HUES48 (cell line): ENCODE measurements around the gene MTSS2.
A peak's percentile ranks its signal among the peaks of the same experiment; 100 is the strongest.

Experiments
- H3K27ac ChIP-seq: one replicate; pipeline ENCODE4 v1.7.0; 2013; ENCODE audit warnings: low read depth, low read length, inconsistent platforms
- H3K27me3 ChIP-seq: 2 replicates; pipeline ENCODE4 v1.6.1; 2013; ENCODE audit warnings: mild to moderate bottlenecking, low read length; ENCODE audit not compliant: control insufficient read depth, insufficient read depth
- H3K36me3 ChIP-seq: 2 replicates; pipeline ENCODE4 v1.6.1; 2013; ENCODE audit warnings: low read length; ENCODE audit not compliant: control insufficient read depth, insufficient read depth
- H3K4me1 ChIP-seq: 2 replicates; pipeline ENCODE4 v1.6.1; 2013; ENCODE audit warnings: mild to moderate bottlenecking, low read length; ENCODE audit not compliant: control insufficient read depth, insufficient read depth
- H3K4me3 ChIP-seq: 2 replicates; pipeline ENCODE4 v1.5.1; 2013; ENCODE audit warnings: mild to moderate bottlenecking, low read depth, low read length
- H3K9ac ChIP-seq: 2 replicates; pipeline ENCODE4 v1.6.1; 2013; ENCODE audit warnings: mild to moderate bottlenecking, low read depth, low read length, moderate library complexity
- H3K9me3 ChIP-seq: 2 replicates; pipeline ENCODE4 v1.6.1; 2013; ENCODE audit warnings: low read length; ENCODE audit not compliant: control insufficient read depth, insufficient read depth

MTSS2 gene

DNA sequence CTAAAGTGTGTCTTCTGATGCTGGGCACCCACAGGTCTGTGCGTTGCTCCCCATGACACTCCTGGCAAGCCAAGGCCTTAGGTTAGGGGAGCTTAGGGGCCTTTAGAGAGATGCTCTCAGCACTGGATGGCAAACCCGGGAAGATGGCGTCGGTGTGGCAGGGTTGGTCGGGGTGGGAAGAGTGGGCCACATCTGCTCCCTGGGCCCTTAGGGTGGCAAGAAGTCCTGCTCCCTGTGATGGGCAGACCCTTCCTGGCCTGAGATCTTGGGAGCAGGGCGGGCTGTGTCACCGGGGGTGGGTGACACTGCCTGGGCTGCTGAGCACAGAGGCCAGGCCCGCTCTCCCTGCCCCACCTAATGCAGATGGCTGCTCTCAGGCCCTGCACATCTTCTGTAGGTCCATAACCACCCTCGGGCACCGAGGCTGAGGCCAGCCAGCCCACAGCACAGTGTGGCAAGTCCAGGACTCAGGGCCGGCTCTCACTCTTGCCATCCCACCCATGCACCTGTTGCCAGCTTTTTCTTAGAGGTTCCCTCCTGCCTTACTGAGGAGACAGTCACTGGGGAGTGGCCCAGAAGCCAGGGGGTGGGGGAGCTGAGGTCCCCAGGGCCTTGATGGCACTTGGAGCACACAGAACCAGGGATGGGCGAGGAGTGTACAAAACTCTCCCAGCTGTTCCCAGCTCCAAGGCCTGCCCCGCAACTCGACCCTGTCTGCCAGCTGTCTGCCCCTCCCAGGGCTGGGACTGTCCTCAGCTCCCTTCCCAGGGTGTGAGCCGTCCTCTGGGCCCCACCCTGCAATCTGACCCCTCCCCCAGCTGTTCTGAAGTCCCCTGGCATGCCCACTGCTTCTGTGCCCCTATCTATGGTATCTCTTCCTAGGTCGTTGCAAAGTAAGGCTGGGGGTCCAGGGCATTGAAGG is 4.4 kb upstream of the MTSS2 start:
- Histone ChIP-seq H3K27me3 (no peaks in the 10 kb centered on the region), H3K36me3 (0 out of 2 replicates have a peak, but pooled peaks cover 2% of the 10 kb centered on the region), H3K4me3 (no peak overlapping the region), H3K27ac (no peak overlapping the region), H3K9ac (no peak overlapping the region), H3K4me1 (peaks cover 33% of the 10 kb centered on the region), H3K9me3 (no peaks in the 10 kb centered on the region)

DNA sequence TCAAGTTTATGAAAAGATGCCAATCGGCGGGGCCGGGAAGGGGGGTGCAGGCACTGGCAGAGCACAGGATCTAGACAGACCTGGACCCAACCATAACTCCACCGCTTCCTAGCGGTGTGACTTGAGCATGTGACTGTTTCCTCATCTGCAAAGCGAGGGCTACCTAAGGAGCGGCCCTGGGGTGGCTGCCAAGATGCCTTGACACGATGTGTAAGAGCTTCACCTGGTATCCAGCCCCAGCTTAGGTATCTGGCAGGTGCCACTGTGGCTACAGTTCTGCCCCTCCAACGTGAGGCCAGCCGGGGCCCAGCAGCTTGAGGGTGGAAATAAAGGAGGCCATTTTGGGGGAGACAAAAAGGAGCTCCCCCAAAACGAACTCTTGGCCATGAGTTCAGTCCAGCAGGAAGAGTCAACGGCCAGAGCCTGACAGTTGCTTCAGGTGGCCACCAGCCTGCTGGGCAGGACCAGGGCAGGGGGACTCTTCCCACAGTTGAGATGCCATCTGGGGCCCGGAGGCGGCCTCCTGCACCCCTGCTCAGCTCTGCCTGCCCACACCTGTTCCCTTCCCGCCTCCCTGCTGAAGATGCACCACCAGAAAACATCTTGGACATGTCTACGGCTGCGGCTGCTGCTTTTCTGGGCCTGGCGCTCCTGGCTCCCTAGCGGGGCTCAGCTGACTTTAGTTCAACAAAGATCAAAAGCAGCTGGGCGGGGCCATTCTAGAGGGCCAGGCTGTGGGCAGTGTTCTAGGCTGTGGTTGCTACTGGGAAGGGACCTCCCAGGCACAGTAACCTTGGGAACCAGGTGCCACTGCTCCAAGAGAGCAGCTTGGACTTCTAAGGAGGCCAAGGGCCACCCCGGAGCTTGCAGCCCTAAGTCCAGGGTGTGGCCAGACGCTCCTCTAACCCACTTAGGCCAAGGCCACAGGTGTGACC is 3.4 kb upstream of the MTSS2 start:
- Histone ChIP-seq H3K9ac (no peak overlapping the region), H3K9me3 (no peaks in the 10 kb centered on the region), H3K4me1 (peaks cover 28% of the 10 kb centered on the region), H3K4me3 (no peak overlapping the region), H3K36me3 (0 out of 2 replicates have a peak, but pooled peaks cover 2% of the 10 kb centered on the region), H3K27me3 (peaks cover 4% of the 10 kb centered on the region; the same call in 1 of the 2 replicates), H3K27ac (no peak overlapping the region)

GRCh38 chr16:70688246-70688742 is 2.4 kb upstream of the MTSS2 start:
- Histone ChIP-seq H3K27me3 (peaks cover 4% of the 10 kb centered on the region; the same call in 1 of the 2 replicates), H3K9me3 (no peaks in the 10 kb centered on the region), H3K36me3 (0 out of 2 replicates have a peak, but pooled peaks cover 2% of the 10 kb centered on the region), H3K9ac (no peak overlapping the region), H3K27ac (no peak overlapping the region), H3K4me1 (peaks cover 18% of the 10 kb centered on the region), H3K4me3 (no peak overlapping the region)

GRCh38 chr16:70687671-70688245 is 1.9 kb upstream of the MTSS2 start:
- Histone ChIP-seq H3K9ac (no peak overlapping the region), H3K27me3 (peaks cover 4% of the 10 kb centered on the region; the same call in 1 of the 2 replicates), H3K4me3 (no peak overlapping the region), H3K27ac (no peak overlapping the region), H3K36me3 (0 out of 2 replicates have a peak, but pooled peaks cover 2% of the 10 kb centered on the region), H3K9me3 (no peaks in the 10 kb centered on the region), H3K4me1 (peaks cover 16% of the 10 kb centered on the region)

- 0 out of 2 replicates have a peak, but pooled peaks cover 2% of the 10 kb centered on the region for H3K36me3 ChIP-seq
- no peak overlapping the region for H3K9ac ChIP-seq
- H3K4me3 ChIP-seq = no peak overlapping the region
- H3K27ac ChIP-seq = peak overlapping the region; percentile 5
- H3K27me3 ChIP-seq = peaks cover 4% of the 10 kb centered on the region; the same call in 1 of the 2 replicates
- H3K4me1 ChIP-seq = peaks cover 16% of the 10 kb centered on the region
- no peaks in the 10 kb centered on the region for H3K9me3 ChIP-seq
Observed at GRCh38 chr16:70687102-70687511, 1.3 kb upstream of the MTSS2 start.

DNA sequence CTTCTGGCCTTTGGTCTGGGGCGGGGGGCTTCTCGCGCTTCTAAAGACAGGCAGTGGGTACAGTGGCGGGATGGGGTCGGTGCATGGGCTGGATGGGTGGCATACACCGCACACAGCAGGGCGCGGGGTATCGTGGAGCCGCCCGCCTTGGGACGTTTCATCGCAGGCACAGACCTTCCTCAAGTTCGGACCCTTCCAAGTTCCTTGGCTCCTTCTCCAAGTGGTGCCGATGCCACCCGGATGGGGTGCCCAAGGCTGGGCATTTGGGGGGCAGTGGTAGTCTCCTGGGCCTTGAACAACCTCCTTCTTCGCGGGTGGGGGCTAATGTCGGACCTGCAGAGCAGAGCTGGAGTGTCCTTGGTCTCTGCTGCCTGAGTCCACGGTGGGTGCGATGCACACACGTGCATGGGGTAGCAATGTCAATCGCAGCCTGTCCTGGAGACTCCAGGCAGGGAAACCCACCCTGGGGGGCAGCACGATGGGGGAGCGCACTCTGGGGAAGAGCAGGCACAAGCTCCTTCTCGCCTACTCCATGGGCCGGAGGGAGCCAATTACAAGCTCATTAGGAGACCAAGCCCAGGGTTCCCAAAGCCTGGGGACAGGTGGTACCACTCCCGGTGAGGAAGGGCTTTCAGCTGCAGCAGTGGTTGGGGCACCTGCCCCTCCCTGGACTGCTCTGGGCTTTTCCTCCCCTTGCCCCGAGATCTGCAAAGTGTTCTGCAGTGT is 686 bp upstream of the MTSS2 start:
- Histone ChIP-seq H3K4me3 (peak overlapping the region; percentile 59), H3K4me1 (peaks cover 16% of the 10 kb centered on the region), H3K27me3 (peaks cover 4% of the 10 kb centered on the region; the same call in 1 of the 2 replicates), H3K9me3 (no peaks in the 10 kb centered on the region), H3K9ac (no peak overlapping the region), H3K27ac (peak overlapping the region; percentile 5), H3K36me3 (0 out of 2 replicates have a peak, but pooled peaks cover 2% of the 10 kb centered on the region)

GRCh38 chr16:70685061-70685937 is 554 bp downstream of the MTSS2 start:
- Histone ChIP-seq H3K27me3 (peaks cover 4% of the 10 kb centered on the region; the same call in 1 of the 2 replicates), H3K36me3 (0 out of 2 replicates have a peak, but pooled peaks cover 2% of the 10 kb centered on the region), H3K9ac (peak overlapping the region; percentile 51; the same call in 1 of the 2 replicates), H3K4me3 (peak overlapping the region; percentile 79), H3K9me3 (no peaks in the 10 kb centered on the region), H3K4me1 (peaks cover 18% of the 10 kb centered on the region), H3K27ac (no peak overlapping the region)

DNA sequence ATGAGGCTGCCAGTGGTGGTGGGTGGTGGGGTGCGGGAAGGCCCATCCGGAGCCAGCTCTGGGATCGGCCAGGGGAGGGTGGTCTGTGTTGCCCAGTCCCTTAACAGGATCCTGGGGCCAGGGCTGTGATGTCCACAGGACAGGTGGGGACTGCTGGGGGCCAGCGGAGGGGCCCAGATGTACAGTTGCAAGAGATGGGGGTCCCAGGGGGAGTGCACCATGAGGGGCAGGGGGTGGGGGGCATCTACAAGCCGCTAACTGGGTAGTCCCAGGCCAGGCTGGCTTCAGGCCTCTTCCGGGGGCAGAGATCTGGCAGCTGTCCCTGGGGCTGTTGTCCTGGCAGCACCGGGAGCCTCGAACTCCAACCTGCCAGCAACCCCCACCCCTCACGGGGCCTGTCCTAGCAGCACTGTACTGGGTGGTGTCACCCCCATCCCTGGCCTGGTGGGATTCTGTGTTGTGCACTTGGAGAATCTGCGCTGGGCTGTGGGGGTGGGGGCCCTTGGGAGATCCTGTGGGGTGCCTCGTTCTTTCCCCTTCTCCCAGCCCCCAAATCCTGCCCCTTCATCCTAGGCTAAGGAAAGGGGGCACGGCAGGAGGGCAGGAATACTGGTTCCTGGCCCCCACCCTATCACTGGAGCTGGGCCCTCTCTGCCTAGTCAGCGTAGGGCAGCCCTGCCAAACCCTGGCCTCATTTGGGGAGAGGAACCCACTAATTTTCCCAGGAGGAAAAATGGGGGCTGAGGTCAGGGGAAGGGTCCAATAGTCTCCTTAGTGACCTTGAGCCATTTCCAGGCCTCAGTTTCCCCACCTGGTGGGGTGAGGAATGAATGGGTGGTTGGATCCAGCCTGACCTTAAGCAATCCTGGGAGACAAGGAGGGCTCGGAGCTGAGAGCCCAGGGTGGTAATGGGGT is 1.4 kb downstream of the MTSS2 start:
- no peak overlapping the region for H3K27ac ChIP-seq
- peak overlapping the region; percentile 79 for H3K4me3 ChIP-seq
- peaks cover 4% of the 10 kb centered on the region; the same call in 1 of the 2 replicates for H3K27me3 ChIP-seq
- no peak overlapping the region; the same call in 1 of the 2 replicates for H3K9ac ChIP-seq
- H3K36me3 ChIP-seq = 0 out of 2 replicates have a peak, but pooled peaks cover 2% of the 10 kb centered on the region
- H3K4me1 ChIP-seq = peaks cover 21% of the 10 kb centered on the region
- no peaks in the 10 kb centered on the region for H3K9me3 ChIP-seq
